Stimulated activated CD8-positive, alpha-beta memory T cell treated with anti-CD3 and anti-CD28 coated beads, Interleukin-4, amount 100 ng/mL, for 4 hours (primary cell): Measurements from ENCODE around the gene GGCX.
"Not testable (repeated sequence)": the region's sequence is repeated elsewhere in the genome, so short reads cannot be mapped to it uniquely, and the experiment has no call there.

Experiments used
- DNase-seq, 2 donors: peaks; one replicate each; pipeline ENCODE4 v3.0.0-alpha.2; 2020; ENCODE audit warnings: low read depth in 2 of 2, low spot score in 1 of 2

The GGCX gene

DNA sequence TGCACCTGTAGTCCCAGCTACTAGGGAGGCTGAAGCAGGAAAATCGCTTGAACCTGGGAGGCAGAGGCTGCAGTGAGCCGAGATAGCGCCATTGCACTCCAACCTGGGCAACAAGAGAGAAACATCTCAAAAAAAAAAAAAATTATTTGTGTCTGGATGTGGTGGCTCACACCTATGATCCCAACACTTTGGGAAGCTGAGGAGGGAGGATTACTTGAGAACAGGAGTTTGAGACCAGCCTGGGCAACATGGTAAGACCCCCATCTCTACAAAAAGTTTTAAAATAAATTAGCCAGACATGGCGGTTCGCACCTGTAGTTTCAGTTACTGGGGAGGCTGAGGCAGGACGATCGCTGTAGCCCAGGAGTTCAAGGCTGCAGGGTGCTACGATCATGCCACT is 14.4 kb upstream of the GGCX start:
- no peak for DNase-seq

DNA sequence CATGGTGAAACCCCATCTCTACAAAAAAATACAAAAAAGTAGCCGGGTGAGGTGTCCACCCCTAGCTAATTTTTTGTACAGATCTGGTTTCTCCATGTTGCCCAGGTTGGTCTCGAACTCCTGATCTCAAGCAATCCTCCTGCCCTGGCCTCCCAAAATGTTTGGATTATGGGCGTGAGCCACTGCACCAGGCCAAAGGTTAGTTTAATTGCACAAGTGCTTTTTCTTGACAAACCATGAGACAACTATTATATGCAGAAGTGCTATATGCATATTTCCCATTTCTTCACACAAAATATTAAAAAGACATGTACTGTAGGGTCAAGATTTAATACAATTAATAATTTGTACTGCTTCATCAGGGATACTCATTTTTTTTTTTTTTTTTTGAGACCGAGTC is 5.0 kb upstream of the GGCX start:
- no peak for DNase-seq

DNA sequence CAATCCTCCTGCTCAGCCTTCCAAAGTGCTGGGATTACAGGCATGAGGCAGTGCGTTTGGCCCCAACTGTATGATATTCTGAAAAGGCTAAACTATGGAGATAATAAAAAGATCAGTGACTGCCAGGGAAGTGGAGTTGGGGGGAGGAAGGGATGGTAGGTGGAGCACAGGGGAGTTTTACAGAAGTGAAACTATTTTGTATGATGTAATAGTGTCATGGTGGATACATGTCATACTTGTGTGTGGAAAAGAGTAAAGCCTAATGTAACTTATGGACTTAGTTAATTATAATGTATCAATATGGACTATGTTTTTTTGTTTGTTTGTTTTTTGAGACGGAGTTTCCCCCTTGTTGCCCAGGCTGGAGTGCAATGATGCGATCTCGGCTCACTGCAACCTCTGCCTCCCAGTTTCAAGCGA is 2.9 kb upstream of the GGCX start:
- DNase-seq, result no peak

DNA sequence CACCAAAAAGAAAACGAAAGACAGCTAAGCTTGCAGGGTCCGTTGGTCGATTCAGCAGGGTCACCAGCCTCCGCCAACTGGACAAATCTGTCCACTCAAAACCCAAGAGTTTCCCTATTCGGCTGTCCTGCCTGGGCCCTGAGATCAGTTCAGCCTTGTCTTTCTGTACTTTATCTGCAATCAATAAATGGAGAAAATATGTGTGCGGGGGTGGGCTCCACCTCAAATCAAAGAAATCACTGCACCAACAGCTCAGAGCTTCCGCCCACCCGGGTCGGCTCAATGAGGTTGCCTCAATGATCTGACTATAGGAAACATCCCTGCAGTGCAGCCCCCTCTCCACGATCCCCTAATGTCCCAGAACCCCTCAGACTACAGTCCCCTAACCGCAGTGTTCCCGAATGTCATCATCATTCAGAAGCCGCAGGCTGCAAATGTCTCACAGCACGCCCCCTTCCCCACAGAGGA is 447 bp downstream of the GGCX start:
- DNase-seq, result no peak

DNA sequence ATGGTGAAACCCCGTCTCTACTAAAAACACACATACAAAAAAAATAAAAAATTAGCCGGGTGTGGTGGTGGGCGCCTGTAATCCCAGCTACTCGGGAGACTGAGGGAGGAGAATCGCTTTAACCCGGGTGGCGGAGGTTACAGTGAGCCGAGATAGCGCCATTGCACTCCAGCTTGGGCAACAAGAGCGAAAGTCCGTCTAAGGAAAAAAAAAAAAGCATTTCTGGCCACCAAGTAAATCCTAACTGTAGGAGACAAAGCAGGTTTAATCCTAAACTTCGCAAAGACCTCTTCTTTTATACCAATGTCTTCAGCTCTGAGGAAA is 928 bp downstream of the GGCX start:
- not testable (repeated sequence) for DNase-seq

DNA sequence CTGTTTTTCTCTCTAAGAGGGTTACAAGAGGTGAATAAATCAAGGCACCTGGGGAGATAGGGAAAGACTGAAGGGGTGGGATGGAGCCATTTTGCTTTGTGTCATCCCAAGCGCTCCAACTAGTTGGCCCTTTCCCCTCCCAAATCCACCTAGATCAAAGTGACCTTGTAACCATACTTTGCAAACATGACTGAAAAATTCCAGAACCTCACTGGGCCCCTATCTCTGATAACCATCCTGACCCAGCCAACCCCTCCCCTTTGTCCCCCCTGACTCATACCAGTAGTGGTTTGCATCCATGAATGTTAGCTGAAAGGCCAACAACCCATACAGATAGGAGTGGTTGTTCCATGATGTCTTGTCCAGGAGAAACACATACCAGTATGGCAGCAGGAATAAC is 3.1 kb downstream of the GGCX start:
- DNase-seq, result no peak

GRCh38 chr2:85557130-85557529 is 4.2 kb downstream of the GGCX start:
- no peak for DNase-seq

- DNase-seq, result no peak
These were observed 6.2 kb downstream of the GGCX start for GRCh38 chr2:85554980-85555612.

DNA sequence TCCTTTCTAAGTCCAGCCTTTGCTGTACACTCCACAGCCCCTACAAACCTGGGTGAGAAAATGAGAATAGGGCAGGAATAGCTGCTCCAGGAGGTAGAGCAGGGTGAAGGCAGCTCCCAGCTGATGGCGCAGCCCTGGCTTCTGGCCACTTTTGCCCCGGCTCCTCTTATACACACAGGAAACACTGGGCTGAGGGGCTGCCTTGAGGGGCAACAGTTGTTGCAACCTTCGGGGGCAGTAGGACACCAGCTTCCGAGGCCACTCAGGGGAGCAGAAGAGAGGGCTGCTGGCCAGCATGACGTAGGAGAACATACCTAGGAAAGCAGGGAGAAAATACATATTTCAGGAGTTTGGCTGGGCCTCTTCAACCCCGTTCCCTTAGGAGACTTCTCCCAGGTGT is 8.1 kb downstream of the GGCX start:
- no peak for DNase-seq

- peak; percentile 72 to 84 for DNase-seq
These were observed 9.3 kb downstream of the GGCX start for GRCh38 chr2:85551698-85552678.

GRCh38 chr2:85550486-85550885 is 10.8 kb downstream of the GGCX start:
- no peak for DNase-seq

- no peak for DNase-seq
These were observed 11.5 kb downstream of the GGCX start for GRCh38 chr2:85549826-85550225.

DNA sequence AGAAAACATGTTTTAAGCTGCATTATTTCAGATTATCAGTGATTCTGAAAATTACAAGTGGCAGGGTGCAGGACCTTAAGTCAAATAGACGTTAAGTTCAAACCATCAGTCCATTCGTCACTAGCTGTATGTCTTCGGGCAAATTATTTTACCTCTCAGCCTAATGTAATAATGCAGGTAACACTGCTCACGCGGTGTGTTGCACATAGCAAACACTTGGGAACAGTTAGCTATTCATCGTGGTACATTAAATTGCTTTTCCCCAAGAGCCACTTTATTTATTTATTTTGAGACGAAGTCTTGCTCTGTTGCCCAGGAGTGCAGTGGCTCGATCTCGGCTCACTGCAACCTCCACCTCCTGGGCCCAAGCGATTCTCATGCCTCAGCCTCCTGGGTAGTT is 12.2 kb downstream of the GGCX start:
- DNase-seq, result no peak

- no peak for DNase-seq
These were observed 12.7 kb downstream of the GGCX start for GRCh38 chr2:85548608-85548900.

DNA sequence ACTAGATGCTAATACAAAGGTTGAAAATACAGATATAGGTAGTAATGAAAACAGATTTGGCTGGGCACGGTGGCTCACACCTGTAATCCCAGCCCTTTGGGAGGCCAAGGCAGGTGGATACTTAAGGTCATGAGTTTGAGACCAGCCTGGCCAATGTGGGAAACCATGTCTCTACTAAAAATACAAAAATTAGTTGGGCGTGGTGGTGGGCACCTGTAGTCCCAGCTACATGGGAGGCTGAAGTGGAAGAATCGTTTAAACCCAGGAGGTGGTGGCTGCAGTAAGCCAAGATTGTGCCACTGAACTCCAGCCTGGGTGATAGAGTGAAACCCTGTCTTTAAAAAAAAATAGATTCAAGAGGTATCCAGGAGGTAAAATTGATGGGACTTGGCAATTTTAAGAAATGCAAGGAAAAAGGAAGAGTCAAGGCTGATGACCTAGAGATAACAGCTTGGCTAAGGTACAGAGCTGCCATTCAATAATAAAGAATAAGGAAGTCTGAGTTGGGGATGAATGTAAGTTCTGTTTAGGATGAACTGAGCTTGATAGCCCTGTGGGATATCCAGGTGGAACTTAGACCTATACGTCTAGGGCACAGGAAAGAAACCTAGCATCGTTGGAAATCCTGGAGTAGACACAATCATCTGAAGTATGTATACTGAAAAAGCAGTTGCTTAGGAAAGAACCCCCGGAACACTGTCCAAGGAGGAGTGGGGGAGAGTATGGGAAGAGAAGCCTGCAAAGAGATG is 13.3 kb downstream of the GGCX start:
- no peak for DNase-seq

GRCh38 chr2:85547089-85547858 is 14.0 kb downstream of the GGCX start:
- DNase-seq, result no peak

- no peak for DNase-seq
These were observed 15.5 kb downstream of the GGCX start for GRCh38 chr2:85545780-85546240.

DNA sequence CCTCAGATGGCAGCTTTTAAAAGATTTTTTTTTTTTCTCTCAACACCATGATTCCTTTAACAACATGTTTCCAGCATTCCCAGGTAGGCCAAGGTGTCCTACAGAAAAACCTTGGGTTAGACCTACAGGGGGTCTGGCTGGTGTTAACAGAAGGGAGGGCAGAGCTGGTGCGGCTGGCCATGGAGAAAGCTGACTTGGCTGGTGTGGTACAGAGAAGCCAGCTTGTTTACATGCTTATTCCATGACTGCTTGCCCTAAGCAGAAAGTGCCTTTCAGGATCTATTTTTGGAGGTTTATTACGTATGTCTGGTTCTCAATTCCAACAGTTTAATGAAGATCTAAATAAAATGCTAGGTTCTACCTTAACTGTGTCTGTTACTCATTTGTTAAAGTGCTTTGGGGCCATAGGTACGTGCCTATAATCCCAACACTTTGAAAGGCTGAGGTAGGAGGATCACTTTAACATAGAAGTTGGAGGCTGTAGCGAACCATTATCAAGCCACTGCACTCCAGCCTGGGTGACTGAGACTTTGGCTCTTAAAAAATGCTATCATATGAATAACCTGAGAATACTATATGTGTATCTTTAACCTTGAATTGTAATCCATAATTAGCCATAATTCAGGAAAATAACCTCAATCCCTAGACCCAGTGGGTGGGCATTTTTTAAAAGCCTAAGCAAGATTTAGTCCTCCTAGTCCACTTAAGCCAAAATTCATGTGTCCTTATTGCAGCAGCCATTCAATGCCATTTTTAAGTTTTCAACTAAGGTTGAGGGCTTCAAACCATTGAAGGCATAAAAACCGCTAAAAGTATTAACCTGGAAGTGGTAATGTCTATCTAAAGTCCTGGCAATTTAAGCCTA is 16.1 kb downstream of the GGCX start:
- DNase-seq, result not testable (repeated sequence)

DNA sequence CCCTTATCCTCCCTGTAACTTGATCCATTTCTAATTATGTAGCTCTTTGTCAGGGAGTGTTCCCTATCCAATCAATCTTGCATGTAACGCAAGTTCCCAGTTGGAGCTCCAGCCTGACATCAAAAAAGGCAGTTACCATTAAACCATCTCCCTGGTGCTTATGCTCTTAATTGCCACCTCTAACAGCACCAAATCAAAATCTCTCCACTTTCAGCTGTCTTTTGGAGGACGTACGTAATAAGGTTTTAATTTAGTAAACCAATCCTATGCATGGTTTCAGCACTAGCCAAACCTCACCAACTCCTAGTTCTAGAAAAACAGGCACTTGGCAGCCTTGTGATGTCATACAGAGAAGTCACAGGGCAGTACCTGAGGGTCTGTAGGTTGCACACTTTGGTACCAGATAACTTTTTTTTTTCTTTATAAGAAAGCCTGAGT is 17.0 kb downstream of the GGCX start:
- DNase-seq, result not testable (repeated sequence)

GRCh38 chr2:85542777-85543176 is 18.5 kb downstream of the GGCX start:
- DNase-seq, result no peak
